GM18517 (cell line): ENCODE measurements around the gene RICTOR.

Experiments used
- ATAC-seq: cut with Tn5 transposase; IDR thresholded peaks from one replicate; pipeline ENCODE4 v1.9.1; 2021; ENCODE audit warnings: mild to moderate bottlenecking, moderate library complexity; ENCODE audit not compliant: unreplicated experiment

Gene RICTOR, protein sequence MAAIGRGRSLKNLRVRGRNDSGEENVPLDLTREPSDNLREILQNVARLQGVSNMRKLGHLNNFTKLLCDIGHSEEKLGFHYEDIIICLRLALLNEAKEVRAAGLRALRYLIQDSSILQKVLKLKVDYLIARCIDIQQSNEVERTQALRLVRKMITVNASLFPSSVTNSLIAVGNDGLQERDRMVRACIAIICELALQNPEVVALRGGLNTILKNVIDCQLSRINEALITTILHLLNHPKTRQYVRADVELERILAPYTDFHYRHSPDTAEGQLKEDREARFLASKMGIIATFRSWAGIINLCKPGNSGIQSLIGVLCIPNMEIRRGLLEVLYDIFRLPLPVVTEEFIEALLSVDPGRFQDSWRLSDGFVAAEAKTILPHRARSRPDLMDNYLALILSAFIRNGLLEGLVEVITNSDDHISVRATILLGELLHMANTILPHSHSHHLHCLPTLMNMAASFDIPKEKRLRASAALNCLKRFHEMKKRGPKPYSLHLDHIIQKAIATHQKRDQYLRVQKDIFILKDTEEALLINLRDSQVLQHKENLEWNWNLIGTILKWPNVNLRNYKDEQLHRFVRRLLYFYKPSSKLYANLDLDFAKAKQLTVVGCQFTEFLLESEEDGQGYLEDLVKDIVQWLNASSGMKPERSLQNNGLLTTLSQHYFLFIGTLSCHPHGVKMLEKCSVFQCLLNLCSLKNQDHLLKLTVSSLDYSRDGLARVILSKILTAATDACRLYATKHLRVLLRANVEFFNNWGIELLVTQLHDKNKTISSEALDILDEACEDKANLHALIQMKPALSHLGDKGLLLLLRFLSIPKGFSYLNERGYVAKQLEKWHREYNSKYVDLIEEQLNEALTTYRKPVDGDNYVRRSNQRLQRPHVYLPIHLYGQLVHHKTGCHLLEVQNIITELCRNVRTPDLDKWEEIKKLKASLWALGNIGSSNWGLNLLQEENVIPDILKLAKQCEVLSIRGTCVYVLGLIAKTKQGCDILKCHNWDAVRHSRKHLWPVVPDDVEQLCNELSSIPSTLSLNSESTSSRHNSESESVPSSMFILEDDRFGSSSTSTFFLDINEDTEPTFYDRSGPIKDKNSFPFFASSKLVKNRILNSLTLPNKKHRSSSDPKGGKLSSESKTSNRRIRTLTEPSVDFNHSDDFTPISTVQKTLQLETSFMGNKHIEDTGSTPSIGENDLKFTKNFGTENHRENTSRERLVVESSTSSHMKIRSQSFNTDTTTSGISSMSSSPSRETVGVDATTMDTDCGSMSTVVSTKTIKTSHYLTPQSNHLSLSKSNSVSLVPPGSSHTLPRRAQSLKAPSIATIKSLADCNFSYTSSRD (N-terminal part only)

DNA sequence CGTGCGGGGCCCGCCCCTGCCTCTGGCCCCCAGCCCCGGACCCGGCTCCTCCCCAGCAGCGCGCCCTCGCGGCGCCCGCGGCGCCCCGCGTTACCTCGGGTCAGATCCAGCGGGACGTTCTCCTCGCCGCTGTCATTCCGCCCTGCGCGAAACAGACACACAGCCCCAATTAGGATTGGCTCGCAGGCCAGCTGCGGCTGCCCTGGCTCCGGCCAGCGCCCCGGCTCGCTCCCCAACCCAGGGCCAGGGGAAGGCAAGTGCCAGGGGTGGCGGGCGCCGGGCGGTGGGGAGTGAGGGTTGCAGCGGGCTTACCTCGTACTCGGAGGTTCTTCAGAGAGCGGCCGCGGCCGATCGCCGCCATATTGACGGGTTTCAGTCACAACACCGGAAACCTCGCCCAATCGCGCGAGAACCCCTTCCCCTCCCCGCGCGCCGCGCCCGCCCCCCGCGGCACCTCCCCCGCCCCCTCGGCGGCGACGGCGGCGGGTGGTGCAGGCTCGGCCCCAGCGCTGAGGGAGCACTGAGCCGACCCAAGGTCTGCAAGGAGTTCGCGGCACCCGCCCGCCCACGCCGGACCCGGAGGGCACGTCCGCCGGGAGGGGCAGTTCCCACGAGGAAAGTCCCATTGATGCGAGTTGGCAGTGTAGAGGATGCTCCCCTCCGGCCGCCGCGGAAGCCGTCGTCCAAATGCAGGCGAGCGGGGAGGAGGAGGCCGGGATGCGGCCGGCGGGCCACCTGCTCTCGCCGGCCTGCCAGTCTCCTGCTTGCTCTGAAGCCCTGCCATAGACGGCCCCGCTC, at the start of gene RICTOR:
RICTOR (minus strand) TSS at position 383 of the 798 bp plus-strand sequence; CDS start at position 361, 22 bp downstream.
- ATAC-seq: peak; percentile 69

DNA sequence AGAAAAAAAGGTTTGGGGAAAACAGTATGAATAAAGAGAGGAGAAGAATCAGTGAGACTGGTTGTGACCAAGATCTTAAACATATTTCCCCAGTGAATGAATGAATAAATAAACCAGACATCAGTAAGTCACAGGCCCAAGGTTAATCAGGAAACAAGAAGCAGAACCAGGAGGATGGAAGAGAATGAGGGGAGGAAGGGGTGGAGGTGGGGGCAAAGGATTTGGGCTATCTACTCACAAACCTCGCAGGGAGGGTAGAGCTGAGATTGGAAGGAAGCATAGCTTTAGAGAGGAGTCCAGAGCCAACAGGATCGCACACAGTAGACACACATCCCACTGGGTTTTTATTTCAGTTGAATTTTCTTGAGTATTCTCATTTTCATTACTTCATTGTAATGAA, 47.7 kb upstream of the RICTOR start:
- ATAC-seq: no peak

DNA sequence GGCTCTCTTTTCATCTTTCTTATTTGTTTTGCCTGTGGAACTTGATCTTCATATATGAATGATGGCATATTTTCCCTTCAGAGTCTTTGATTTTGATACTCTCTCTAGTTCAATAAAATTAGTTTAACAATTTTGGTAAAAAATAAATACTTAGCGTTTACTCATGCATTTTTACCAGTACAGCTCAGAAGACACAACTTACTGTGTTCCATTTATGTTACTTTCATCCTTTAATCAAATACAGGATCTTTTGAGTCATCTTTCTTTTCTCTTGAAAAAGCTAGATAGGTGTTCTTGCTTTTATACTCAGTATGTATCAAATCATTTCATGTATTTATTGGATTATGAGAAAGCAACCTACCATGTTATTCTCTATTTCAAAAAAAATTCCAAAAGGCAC, 47.1 kb upstream of the RICTOR start:
- no peak for ATAC-seq

DNA sequence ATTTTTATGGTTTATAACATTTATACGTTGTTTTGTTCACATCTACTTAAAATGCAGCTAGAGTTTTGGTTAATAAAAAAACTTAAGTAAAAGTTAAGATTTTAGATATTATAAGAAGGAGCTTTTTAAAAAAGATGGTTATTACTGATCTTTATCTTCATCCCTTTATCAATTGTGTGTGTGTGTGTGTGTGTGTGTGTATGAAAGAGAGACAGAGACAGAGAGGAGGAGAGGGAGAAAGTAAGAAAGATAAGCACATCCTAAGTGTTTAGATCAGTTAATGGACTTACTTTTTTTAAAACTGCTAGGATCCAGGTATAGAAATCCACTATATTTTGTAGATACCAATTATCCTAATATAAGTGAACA, 45.8 kb upstream of the RICTOR start:
- no peak for ATAC-seq

DNA sequence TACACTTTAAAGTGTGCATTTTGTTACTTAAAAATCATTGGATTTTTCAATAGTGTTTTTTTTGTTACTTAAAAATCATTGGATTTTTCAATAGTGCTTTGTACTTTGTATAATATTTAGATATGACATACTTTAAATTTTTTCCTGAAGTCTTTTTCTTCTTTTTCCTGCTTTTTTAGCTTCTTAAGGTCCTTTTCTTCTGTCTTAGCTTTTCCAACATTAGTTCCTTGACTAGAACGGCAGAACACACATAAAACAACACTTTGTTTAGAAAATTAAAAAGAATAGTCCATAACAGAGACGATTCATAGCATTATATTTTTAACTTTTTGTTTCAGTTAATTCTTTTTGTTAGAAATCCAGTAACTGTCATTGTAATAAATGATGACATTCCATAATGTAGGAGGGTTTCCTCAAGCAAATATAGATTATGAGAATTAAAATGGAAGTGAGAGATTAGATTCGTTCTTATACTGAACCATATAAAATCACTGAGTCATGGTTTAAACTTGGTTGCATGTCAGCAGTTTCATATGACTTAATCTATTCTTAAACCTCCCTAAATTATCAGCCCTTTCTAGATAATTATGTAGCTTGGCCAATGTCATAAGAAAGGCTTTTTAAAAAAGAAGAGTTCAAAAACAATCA, 45.3 kb upstream of the RICTOR start:
- no peak for ATAC-seq

DNA sequence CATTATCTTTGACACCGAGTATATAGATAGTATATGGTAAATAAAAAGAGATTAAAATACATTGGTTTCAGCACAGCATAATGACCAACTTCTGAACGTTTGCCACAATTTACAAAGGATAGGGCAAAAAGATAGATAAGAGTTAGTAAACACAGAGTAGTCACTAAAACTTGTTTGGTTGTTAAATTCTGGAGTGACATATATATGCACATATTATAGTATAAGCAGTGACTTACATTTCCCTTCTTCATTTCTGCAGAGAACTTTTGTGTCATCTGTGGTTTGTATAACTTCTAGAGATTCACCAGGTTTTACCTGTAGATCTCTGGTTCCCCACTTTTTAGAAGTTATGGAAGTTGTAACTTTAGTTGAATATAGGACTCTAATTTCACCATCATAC, 44.4 kb upstream of the RICTOR start:
- no peak for ATAC-seq

DNA sequence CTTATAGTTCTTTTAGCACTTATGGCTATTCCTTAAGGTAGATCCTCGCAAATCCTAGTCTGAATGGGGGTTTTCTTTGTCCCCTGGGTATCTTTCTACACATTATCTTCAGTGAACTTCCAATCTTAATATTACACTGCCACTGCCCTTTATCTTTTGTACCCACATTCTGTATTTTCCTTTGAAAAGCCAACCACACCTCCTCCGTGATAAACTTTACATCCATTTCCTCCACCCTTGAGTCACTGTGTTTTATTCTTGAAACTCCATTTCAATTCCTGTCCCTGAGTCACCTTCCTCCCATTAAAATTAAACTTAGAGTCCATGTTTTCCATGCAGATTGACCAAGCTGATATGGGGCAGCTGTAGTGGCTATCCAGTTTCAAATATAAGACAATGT, 43.2 kb upstream of the RICTOR start:
- no peak for ATAC-seq

DNA sequence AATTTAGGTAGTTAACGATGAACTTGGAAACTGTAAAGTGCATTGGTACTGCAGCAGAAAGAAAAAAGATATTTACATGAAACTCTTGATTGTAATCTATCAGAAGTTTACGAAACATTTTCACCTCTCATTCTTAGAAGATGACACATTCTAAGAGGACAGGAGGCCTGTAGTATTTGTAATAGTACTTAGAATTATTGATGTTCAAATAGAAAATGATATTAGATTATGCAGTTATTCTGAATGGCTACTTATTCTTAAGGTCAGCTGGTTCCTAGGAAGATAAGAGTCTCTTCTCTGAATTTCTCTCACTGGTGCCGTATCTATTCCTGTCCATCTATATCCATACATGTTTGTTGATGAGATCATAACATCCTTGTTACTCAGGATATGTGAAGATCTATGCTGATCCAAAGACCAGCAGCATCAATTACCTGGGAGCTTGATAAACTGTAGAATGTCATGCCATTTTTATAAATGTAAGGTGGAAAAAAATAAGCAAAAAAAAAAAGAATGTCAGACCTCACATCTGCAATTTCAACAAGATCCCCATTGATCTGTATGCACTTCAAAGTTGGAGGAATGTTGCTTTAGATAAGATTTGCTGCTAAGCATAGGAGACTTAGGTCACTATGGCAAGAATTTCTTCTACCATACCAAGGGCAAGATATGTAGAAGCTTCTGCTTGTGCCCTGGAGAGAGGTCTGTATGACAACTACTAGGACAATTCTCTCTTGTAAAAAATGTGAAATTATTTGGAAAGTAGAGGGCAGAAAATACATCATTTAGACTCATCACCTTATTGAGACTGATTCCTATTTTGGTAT, 42.4 kb upstream of the RICTOR start:
- ATAC-seq: no peak

DNA sequence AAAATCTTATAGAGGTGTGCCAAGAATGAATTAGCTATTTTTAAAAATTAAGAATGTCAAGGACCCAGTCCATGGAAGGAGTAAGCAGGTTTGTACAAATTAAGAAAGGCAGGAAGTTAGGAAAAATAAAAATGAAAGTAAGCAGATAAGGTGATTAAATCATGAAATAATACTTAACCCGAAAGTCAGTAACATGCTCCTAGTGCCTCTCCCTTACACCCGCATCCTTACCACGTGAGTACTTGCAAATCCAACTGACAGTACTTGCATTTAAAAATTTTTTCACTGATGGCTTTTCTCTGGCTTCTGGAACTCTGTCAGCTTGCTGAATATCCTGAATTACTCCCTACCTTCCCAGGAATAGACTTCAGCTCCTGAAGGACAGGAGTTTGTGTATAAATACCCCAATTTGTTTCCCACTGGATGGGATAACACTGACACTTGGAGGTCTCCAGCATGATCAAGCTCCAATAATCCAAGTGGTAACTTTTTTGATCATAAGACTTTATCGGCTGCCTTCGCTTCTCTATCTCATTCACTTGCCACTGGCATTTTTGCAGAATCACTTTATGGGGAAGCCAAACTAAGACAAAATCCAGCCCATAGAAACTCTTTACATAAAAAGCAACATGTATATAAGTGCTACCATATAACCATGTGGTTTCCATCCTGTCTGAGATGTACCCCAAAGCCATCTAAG, 41.6 kb upstream of the RICTOR start:
- ATAC-seq: no peak

DNA sequence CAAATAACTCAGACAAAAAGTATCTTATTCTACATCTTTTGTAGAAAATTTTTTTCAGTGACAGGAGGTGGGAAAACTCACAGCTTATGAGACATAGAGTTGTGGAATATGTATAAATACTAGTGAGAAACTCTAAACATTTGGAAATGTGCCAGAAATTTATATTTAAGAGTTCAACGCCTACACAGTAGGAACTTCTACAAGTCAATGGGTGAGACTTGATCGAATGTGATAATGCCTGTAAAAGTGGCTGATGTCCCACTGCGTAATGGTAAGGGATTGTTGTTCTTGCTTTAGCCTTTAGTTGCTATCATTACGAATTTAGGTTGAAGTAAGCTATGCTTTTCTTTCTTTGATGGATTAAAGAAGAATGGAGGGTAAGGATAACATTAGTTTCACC, 40.0 kb upstream of the RICTOR start:
- ATAC-seq: no peak

DNA sequence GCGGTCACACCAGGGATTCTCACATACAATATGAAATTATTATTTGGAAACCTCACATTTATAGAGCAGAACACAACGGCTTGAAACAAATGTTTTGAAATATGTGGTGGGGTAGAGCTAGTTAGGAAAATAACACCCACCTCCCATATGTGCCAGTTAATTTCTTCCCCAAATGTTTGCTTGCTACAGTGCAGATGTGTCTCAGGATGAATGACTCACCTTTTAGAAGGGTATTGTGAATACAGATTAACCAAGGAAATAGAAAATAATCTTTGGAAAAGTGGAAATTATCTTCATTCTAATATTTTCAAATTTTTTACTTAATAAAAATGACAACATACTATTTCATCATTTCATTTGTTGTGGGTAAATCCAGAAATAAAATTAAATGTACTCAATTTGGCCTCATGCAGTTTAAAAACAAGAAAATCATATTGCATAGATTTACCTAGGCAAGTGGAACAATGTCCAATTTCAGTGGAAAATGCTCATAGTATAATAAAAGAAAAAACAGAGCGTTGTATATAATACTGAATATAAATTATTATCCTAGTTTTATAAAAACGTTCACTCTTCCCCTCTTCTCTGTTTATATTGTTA, 39.3 kb upstream of the RICTOR start:
- no peak for ATAC-seq

DNA sequence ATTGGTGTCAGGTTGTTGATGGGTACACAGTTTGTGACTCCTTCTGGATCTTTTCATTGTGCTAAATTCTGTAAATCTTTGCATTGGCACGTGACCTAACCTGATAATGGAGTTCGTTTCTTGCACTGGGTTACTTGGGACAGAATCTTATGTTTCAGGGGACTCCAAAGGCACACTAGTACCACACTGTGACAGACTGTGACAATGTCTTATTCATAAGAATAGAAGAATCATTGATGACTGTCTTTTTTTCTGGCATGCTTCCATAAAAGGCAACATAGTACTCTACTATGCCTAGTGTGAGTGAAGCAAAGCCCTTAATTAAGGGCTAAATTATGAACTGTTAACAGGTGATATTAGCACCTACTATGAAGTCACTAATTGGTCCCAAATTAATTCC, 35.4 kb upstream of the RICTOR start:
- no peak for ATAC-seq

DNA sequence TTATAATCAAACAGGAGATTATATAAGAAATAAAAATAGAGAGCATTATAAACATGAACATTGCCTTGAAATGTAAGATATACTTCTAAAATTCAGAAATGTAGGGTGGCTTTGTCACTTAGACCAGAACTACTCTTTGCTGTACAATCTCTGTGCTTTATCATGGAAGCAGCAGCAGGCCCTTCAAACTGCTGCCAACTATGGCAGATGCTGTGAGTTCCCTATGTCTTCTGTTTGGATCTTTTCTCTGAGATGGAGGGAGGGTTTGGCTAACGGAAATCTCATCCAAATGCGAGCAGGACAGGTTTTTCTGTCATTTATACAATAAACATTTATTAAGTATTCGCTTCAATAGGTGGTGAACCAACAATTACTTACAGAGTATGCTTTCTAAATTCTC, 34.8 kb upstream of the RICTOR start:
- no peak for ATAC-seq

DNA sequence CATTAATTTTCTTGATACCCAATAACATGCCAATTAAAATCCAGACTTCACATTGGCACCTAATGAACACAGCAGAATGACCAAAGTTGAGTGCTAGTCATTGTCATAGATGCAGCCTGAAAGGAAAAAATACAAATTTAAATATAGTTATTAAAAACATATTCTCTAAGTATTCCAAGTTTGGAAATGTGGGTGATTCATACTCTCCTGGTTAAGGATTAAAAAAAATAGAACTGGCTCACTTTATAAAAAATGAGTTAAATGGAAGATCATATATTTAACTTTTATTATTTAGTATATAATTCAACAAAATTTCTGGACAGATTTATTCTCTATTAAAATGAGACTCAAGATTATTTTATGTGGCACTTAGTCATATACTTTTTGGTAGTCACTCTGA, 33.2 kb upstream of the RICTOR start:
- ATAC-seq: no peak

DNA sequence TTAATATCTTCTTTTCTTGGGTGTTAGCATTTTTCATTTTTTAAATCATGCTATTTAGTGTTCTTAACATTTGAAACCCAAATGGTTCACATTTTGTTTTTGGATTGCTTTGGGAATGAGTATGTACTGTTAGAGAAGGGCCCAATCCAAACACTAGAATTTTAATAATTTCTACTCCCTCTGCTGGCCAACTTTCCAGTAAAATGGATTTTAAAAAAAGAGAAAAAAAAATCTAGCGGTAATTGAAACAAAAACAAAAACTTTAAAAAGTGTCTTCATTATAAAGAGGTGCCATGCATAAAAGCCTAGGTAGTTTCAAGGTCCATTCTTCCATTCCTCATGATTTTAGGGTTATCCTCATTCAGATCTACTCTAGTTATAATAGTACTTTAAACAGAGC, 32.1 kb upstream of the RICTOR start:
- no peak for ATAC-seq

DNA sequence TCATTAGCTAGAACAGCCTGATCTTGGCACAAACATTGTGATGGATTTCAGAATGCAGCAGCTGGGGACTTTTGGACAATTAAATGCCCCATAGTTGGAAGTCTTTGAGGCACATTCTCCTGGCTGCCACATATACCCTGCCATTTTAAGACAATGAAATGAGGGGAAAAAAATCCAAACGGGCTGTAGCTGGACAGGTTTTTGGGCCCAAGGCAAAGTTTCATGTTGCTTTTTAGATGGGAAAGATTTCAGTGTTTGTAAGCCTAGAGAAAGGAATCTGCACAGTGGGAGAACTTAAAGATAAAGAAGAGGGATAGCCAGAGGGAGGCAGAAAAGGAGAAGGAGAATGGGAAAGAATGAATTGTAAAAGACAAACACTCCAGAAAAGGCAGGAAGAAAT, 30.0 kb upstream of the RICTOR start:
- no peak for ATAC-seq

DNA sequence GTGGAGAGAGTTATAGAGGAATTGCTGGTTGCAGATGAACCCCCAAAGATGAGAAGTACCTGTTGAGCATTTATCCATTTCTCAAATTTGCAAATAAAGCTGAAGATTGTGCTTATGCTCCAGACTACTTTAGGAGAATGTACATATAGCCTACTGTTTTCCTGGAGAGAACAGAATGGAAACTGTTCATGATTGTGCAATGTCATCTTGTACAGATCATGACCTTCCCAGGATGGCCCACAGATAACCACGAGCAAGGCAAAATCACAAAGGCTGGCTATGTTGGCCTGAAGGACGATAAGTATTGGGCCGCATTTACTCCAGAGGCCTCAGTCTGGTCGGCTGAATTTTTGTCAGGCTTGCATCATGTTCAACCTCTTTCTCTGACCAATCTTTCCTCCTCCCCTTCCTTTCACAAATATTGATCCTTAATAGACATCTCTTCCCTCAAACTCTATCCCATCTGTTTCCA, 28.5 kb upstream of the RICTOR start:
- no peak for ATAC-seq

DNA sequence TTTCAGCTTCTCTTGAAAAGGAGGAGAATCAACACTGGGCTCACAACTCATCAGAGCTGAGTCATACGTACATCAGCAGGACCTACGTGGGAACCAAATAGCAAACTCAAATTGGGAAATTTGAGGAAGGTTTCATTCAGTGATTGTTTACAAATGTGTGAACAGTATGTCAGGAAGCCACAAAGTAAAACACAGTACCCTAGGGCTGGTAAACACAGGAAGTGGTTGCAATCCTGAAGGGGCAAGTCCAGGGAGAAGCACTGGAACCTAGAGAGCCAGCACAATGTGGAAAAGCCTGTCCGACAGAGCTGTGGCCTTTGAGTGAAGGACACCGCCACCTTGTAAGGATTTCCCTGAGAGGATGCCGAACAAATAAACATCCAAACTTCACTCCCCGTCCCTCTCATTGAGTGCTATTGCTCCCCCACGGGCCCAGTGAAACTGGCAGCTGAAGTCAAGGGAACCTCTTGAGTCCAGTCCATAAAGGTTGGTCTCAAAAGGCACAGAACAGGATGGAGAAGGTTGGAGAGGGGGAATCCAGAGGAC, 26.7 kb upstream of the RICTOR start:
- no peak for ATAC-seq
